Measurements from ENCODE around the gene ETFA. TPM values are rescaled to one million over a fixed set of nuclear protein-coding genes. Genes with fewer than 3 reads are reported as not detected.

The ETFA gene
- total and polyA plus RNA-seq, 2 of the 8 experiments (the other 6 are each of a cell fraction or from before 2014, with no cell fraction given) = 60.9 to 90.0 TPM

GRCh38 chr15:76203346-76204108 lies 107.7 kb downstream of the ETFA start:
- H4K20me1 ChIP-seq (replicated peaks in 1 of 2; ENCODE audit: control insufficient read depth in 1 of 2, insufficient read depth in 2 of 2, low read length in 2 of 2) = no peaks in the 10 kb centered on the region
- H2BK20ac ChIP-seq (ENCODE audit: low read length) = no peak overlapping the region
- ChIA-PET POLR2A (ENCODE audit: partially characterized antibody) (no interaction called here), CTCF (ENCODE audit: partially characterized antibody) (interaction anchor here (0.6 to 1.2 kb wide), 6 partner anchors 14 to 457 kb away, joined by 3 to 4 read pairs (median 3); no protein-coding TSS in a partner anchor)
- no peaks in the 10 kb centered on the region for H3K79me1 ChIP-seq (ENCODE audit: low read depth, low read length)
- H2BK120ac ChIP-seq (replicated peaks; ENCODE audit: low read depth, low read length) = no peak overlapping the region
- H2BK15ac ChIP-seq (ENCODE audit: low read length) = no peak overlapping the region
- H3K79me2 ChIP-seq (ENCODE audit: control insufficient read depth in 1 of 2, insufficient read depth in 2 of 2, low read length in 2 of 2) = no peaks in the 10 kb centered on the region
- H3K27me3 ChIP-seq (replicated peaks in 1 of 4; ENCODE audit: control insufficient read depth in 3 of 4, extremely low read depth in 1 of 4, insufficient read depth in 3 of 4, low read length in 3 of 4) = no peaks in the 10 kb centered on the region; a peak in 1 of 7 replicates
- no peaks in the 10 kb centered on the region for H3K9me3 ChIP-seq (ENCODE audit: insufficient read depth in 2 of 2, low read depth in 1 of 2, low read length in 1 of 2)
- H2BK5ac ChIP-seq (ENCODE audit: low read depth, low read length) = no peak overlapping the region
- no peak overlapping the region for H2AK5ac ChIP-seq (ENCODE audit: low read depth, low read length)
- H4K5ac ChIP-seq (ENCODE audit: insufficient read length, low read depth, low read length) = no peak overlapping the region
- TF ChIP-seq SP2 (IDR thresholded peaks at IDR 0.05; ENCODE audit: low read length) (no peak), TAF1 (IDR thresholded peaks at IDR 0.05; ENCODE audit: low read depth, low read length) (no peak), YY1 (IDR thresholded peaks at IDR 0.05; ENCODE audit: low read depth, low read length) (no peak), KDM1A (IDR thresholded peaks at IDR 0.05; ENCODE audit: borderline replicate concordance, low read length) (no peak), FOSL1 (IDR thresholded peaks at IDR 0.05; ENCODE audit: insufficient read depth, low read depth, low read length) (no peak), SP1 (IDR thresholded peaks at IDR 0.05; ENCODE audit: low read depth, low read length) (no peak), GABPA (IDR thresholded peaks at IDR 0.05; ENCODE audit: borderline replicate concordance, insufficient read depth, low read length) (no peak), RAD21 (IDR thresholded peaks at IDR 0.05 in 1 of 2, conservative IDR thresholded peaks at IDR 0.05 in 1 of 2; ENCODE audit: low read depth in 2 of 2, low read length in 2 of 2) (no peak), TBP (IDR thresholded peaks at IDR 0.05; ENCODE audit: low read depth, low read length) (no peak), EGR1 (IDR thresholded peaks at IDR 0.05; ENCODE audit: borderline replicate concordance, low read depth, low read length) (no peak), HDAC6 (IDR thresholded peaks at IDR 0.05; ENCODE audit: low read depth, low read length) (no peak), ATF3 (IDR thresholded peaks at IDR 0.05; ENCODE audit: insufficient read depth, low read depth, low read length) (no peak)
- H3K36me3 ChIP-seq (ENCODE audit: control insufficient read depth in 2 of 4, insufficient read depth in 4 of 4, low read length in 3 of 4) = no peaks in the 10 kb centered on the region
- no peak overlapping the region for H3K14ac ChIP-seq (ENCODE audit: insufficient read length)
- no peak for FAIRE-seq
- no peak overlapping the region for H3K18ac ChIP-seq (ENCODE audit: extremely low read depth, low read length)
- no peak overlapping the region for H2BK12ac ChIP-seq (ENCODE audit: low read depth, low read length)
- no peak overlapping the region for H3K4ac ChIP-seq (replicated peaks; ENCODE audit: insufficient read length, low read depth, low read length)
- H4K8ac ChIP-seq (ENCODE audit: extremely low read depth, insufficient read depth, low read length) = 0 out of 2 replicates have a peak overlapping the region, but pooled peaks have one; percentile 17
- no peak overlapping the region for H3K23ac ChIP-seq (ENCODE audit: insufficient read length)
- no peak overlapping the region for H3K4me2 ChIP-seq (ENCODE audit: insufficient read depth in 1 of 2, low read depth in 2 of 2, low read length in 2 of 2)
- no peak overlapping the region for H3K4me3 ChIP-seq (ENCODE audit: extremely low read depth in 1 of 4, insufficient read depth in 2 of 4, low read depth in 3 of 4, low read length in 4 of 4)
- no peak overlapping the region for H3K56ac ChIP-seq (replicated peaks; ENCODE audit: insufficient read length, low read depth, low read length)
- no peak overlapping the region for H4K91ac ChIP-seq (replicated peaks; ENCODE audit: insufficient read length, low read length)
- DNase-seq (ENCODE audit: low read depth in 1 of 2, low spot score in 2 of 2) = no peak
- H3K4me1 ChIP-seq (replicated peaks in 1 of 4; ENCODE audit: control insufficient read depth in 3 of 4, insufficient read depth in 4 of 4, low read length in 3 of 4) = peaks cover 0 to 12% (median 5%) of the 10 kb centered on the region in 4 experiments; a peak in 4 of 7 replicates
- no peak overlapping the region for H3K27ac ChIP-seq (ENCODE audit: low read depth, low read length)
- H3K9ac ChIP-seq (replicated peaks in 1 of 4; ENCODE audit: extremely low read depth in 1 of 4, low read depth in 3 of 4, low read length in 3 of 4) = no peak overlapping the region
- WGBS, 2 experiments (ENCODE audit: extremely low coverage in 1 of 2, insufficient coverage in 1 of 2, insufficient read length in 1 of 2, insufficient replicate concordance in 2 of 2, low coverage in 1 of 2, low lambda C conversion rate in 2 of 2, missing lambda C conversion rate in 1 of 2) = 93% methylated on average over 20 of the region's 23 CpGs; no CpG with 5 or more reads in 1 of the 2 experiments
- no peaks in the 10 kb centered on the region for H3K23me2 ChIP-seq (ENCODE audit: low read depth, low read length)
- no peak overlapping the region for H2AFZ ChIP-seq (ENCODE audit: low read length)

All from H1 (cell line).